MM.1S (cell line): ENCODE measurements around the gene MUC5AC.
A peak's percentile ranks its signal among the peaks of the same experiment; 100 is the strongest.

ENCODE experiments used
- DNase-seq: peaks from one replicate; pipeline ENCODE4 v3.0.0-alpha.2; 2015
- H2AFZ ChIP-seq: fragments of 300-600 bp; sonication (generic); 2 replicates; pipeline ENCODE4 v1.6.0; 2016; ENCODE audit warnings: antibody characterized with exemption, low read length
- H3F3A ChIP-seq: fragments of 300-600 bp; sonication (generic); 2 replicates; pipeline ENCODE4 v1.6.1; 2016; ENCODE audit warnings: mild to moderate bottlenecking, antibody characterized with exemption, low read length, moderate library complexity, mixed read lengths; ENCODE audit not compliant: insufficient read depth
- H3K27ac ChIP-seq: fragments of 300-600 bp; sonication (generic); 2 replicates; pipeline ENCODE4 v1.5.1; 2016; ENCODE audit warnings: mild to moderate bottlenecking, low read length
- H3K27me3 ChIP-seq: fragments of 300-600 bp; sonication (generic); replicated peaks from 2 replicates; pipeline ENCODE4 v1.6.0; 2016; ENCODE audit warnings: low read length; ENCODE audit not compliant: insufficient read depth
- H3K36me3 ChIP-seq: fragments of 300-600 bp; sonication (generic); replicated peaks from 2 replicates; pipeline ENCODE4 v1.6.1; 2016; ENCODE audit warnings: mild to moderate bottlenecking, low read length, mixed read lengths; ENCODE audit not compliant: insufficient read depth
- H3K4me1 ChIP-seq: fragments of 300-600 bp; sonication (generic); 2 replicates; pipeline ENCODE4 v1.6.1; 2016; ENCODE audit warnings: low read length, mixed read lengths
- H3K4me2 ChIP-seq: fragments of 300-600 bp; sonication (generic); 2 replicates; pipeline ENCODE4 v1.6.0; 2016; ENCODE audit warnings: low read depth, low read length
- H3K4me3 ChIP-seq: fragments of 300-600 bp; sonication (generic); 2 replicates; pipeline ENCODE4 v1.5.1; 2016; ENCODE audit warnings: low read length, mixed read lengths
- H3K79me2 ChIP-seq: fragments of 300-600 bp; sonication (generic); 2 replicates; pipeline ENCODE4 v1.6.1; 2016; ENCODE audit warnings: mixed run types, low read length, mixed read lengths
- H3K9ac ChIP-seq: fragments of 300-600 bp; sonication (generic); 2 replicates; pipeline ENCODE4 v1.6.1; 2016; ENCODE audit warnings: low read length, mixed read lengths
- H3K9me2 ChIP-seq: fragments of 300-600 bp; sonication (generic); replicated peaks from 2 replicates; pipeline ENCODE4 v1.6.1; 2016; ENCODE audit warnings: mild to moderate bottlenecking, low read length, mixed read lengths; ENCODE audit not compliant: insufficient read depth
- H3K9me3 ChIP-seq: fragments of 300-600 bp; sonication (generic); replicated peaks from 2 replicates; pipeline ENCODE4 v1.6.1; 2016; ENCODE audit warnings: mild to moderate bottlenecking, low read length, mixed read lengths; ENCODE audit not compliant: insufficient read depth
- H4K20me1 ChIP-seq: fragments of 300-600 bp; sonication (generic); 2 replicates; pipeline ENCODE4 v1.6.1; 2016; ENCODE audit warnings: mild to moderate bottlenecking, low read length, moderate library complexity, mixed read lengths; ENCODE audit not compliant: insufficient read depth
- EZH2 ChIP-seq: fragments of 300-600 bp; sonication (generic); optimal IDR thresholded peaks from 2 replicates; pipeline ENCODE3; 2017; ENCODE audit warnings: low read depth, mild to moderate bottlenecking, antibody characterized with exemption, low read length, mixed read lengths
- EZH2phosphoT487 ChIP-seq: fragments of 300-600 bp; sonication (generic); IDR thresholded peaks from 2 replicates; pipeline ENCODE4 v1.6.1; 2018; ENCODE audit warnings: antibody characterized with exemption, low read length
- TF ChIP-seq, protein P1 (sequence below): fragments of 300-600 bp; sonication (generic); IDR thresholded peaks from 2 replicates; pipeline ENCODE4 v1.5.1; 2016; ENCODE audit warnings: antibody characterized with exemption, low read length, mixed read lengths

MUC5AC gene

DNA sequence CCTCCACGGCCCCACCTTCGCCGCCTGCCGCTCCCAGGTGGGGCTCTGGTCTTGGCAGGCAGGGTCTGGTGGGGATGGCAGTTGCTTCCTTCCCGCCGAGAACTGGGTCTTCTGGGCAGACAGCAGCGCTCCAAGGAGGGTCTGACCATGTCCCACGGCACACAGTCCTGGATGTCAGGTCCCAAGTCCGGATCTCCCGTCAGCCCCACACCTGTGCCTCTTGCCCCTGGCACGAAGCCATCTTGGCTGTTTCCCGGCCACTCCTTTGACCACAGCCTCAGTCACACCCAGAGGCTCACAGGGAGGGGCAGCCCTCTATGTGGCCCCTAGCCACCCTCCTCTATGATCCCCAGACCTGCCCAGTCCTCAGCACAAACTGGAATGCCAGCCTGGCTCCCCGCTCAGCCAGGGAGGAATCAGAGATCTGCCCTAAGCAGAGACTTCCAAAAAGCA lies 79.4 kb downstream of the MUC5AC start:
- H3K9ac ChIP-seq = no peak overlapping the region
- TF ChIP-seq, protein P1, sequence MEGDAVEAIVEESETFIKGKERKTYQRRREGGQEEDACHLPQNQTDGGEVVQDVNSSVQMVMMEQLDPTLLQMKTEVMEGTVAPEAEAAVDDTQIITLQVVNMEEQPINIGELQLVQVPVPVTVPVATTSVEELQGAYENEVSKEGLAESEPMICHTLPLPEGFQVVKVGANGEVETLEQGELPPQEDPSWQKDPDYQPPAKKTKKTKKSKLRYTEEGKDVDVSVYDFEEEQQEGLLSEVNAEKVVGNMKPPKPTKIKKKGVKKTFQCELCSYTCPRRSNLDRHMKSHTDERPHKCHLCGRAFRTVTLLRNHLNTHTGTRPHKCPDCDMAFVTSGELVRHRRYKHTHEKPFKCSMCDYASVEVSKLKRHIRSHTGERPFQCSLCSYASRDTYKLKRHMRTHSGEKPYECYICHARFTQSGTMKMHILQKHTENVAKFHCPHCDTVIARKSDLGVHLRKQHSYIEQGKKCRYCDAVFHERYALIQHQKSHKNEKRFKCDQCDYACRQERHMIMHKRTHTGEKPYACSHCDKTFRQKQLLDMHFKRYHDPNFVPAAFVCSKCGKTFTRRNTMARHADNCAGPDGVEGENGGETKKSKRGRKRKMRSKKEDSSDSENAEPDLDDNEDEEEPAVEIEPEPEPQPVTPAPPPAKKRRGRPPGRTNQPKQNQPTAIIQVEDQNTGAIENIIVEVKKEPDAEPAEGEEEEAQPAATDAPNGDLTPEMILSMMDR = no peak
- TF ChIP-seq EZH2 (no peak), EZH2phosphoT487 (no peak)

DNA sequence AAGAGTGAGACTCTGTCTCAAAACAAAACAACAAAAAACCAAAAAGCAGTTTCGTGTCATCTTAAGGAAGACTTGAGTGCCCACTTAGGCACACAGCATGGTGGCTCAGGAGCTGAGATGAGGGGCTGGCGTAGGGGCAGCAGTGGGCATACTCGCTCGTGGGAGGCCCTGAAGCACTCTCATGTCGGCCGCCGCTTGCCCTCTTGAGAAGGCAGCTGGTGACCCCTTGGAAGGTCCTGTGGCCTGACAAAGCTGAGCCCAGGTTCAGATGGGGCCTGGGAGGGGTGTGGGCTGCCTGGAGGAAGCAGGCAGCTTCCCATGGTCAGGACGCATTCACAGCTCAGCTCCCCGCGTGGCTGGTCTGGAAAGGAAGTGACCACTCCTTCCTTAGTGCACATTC lies 80.1 kb downstream of the MUC5AC start:
- no peak overlapping the region for H2AFZ ChIP-seq

More for the DNA sequence above, 79.4 kb downstream of the MUC5AC start:
- Histone ChIP-seq H3K4me2 (no peak overlapping the region), H3K9me2 (no peaks in the 10 kb centered on the region), H3K27me3 (peaks cover 72% of the 10 kb centered on the region), H3K27ac (no peak overlapping the region), H3K9me3 (no peaks in the 10 kb centered on the region), H3K4me1 (no peaks in the 10 kb centered on the region), H2AFZ (no peak overlapping the region), H3K36me3 (no peaks in the 10 kb centered on the region), H3F3A (no peaks in the 10 kb centered on the region), H3K79me2 (no peaks in the 10 kb centered on the region), H3K4me3 (no peak overlapping the region), H4K20me1 (no peaks in the 10 kb centered on the region)
- DNase-seq = no peak

DNA sequence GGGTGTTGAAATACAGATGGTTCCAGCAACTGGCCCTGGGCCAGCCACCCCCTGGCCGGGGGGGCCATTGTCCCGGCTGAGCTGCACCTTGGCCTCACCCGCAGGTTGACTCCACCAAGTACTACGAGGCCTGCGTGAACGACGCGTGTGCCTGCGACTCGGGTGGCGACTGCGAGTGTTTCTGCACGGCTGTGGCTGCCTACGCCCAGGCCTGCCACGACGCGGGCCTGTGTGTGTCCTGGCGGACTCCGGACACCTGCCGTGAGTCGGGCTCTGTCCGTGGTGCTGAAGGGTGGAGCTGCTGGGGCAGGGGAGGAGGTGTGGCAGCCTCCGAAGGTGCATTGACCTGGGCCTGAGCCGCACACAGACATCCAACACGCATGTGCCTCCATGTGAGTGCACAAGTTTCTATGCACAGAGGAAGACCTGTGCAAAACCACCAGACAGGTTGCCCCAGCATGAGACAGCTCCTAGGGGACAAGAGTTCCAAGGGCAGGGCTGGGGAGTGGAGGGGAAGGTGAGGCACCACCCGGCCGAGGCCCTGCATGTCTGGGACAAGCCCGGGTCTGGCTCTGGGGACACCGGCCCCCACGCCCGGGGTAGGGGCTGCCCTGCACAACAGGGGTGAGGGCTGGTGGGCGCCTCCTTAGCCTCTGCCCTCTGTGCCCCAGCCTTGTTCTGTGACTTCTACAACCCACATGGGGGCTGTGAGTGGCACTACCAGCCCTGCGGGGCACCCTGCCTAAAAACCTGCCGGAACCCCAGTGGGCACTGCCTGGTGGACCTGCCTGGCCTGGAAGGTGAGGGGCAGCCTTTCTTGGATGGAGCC lies 81.2 kb downstream of the MUC5AC start:
- no peak overlapping the region for H3K4me3 ChIP-seq

More for the DNA sequence above, 80.1 kb downstream of the MUC5AC start:
- no peak overlapping the region for H3K4me3 ChIP-seq
- TF ChIP-seq, protein P1 = no peak
- TF ChIP-seq EZH2phosphoT487 (no peak), EZH2 (no peak)
- H3K4me2 ChIP-seq = no peak overlapping the region
- H3F3A ChIP-seq = no peaks in the 10 kb centered on the region
- H3K27ac ChIP-seq = no peak overlapping the region
- no peaks in the 10 kb centered on the region for H3K79me2 ChIP-seq
- H3K9me2 ChIP-seq = no peaks in the 10 kb centered on the region
- H3K36me3 ChIP-seq = no peaks in the 10 kb centered on the region
- no peak for DNase-seq
- H3K9ac ChIP-seq = no peak overlapping the region
- no peaks in the 10 kb centered on the region for H3K4me1 ChIP-seq
- H3K9me3 ChIP-seq = no peaks in the 10 kb centered on the region
- H4K20me1 ChIP-seq = no peaks in the 10 kb centered on the region
- peaks cover 69% of the 10 kb centered on the region for H3K27me3 ChIP-seq

More for the DNA sequence above, 81.2 kb downstream of the MUC5AC start:
- Histone ChIP-seq H2AFZ (no peak overlapping the region), H3K9me3 (no peaks in the 10 kb centered on the region), H3K79me2 (no peaks in the 10 kb centered on the region), H3K27ac (no peak overlapping the region), H3K4me2 (no peak overlapping the region), H3K9me2 (no peaks in the 10 kb centered on the region), H3K36me3 (no peaks in the 10 kb centered on the region), H4K20me1 (no peaks in the 10 kb centered on the region), H3K4me1 (no peaks in the 10 kb centered on the region), H3K9ac (no peak overlapping the region), H3K27me3 (peaks cover 60% of the 10 kb centered on the region), H3F3A (no peaks in the 10 kb centered on the region)
- TF ChIP-seq, protein P1 = no peak
- TF ChIP-seq EZH2phosphoT487 (no peak), EZH2 (no peak)
- DNase-seq = peak; percentile 47
